HG02970 (cell line): Measurements from ENCODE around the gene C19orf85.
"Not testable (repeated sequence)": the region's sequence is repeated elsewhere in the genome, so short reads cannot be mapped to it uniquely, and the experiment has no call there.

Experiments used
- ATAC-seq: cut with Tn5 transposase; IDR thresholded peaks from one replicate; pipeline ENCODE4 v1.9.1; 2021; ENCODE audit warnings: mild to moderate bottlenecking, moderate library complexity, moderate number of reproducible peaks; ENCODE audit not compliant: unreplicated experiment, low FRiP score

C19orf85 gene

GRCh38 chr19:55464662-55465054 lies at the start of gene C19orf85:
Gene C19orf85, minus strand, starts transcription at chr19:55464751. Its CDS starts 197 bp downstream, at chr19:55464554.
- ATAC-seq: no peak

GRCh38 chr19:55508120-55508519 lies 43.6 kb upstream of the C19orf85 start:
- no peak for ATAC-seq

- no peak for ATAC-seq
Measured at GRCh38 chr19:55504981-55505380, 40.4 kb upstream of the C19orf85 start.

GRCh38 chr19:55504252-55504603 lies 39.7 kb upstream of the C19orf85 start:
- no peak for ATAC-seq

GRCh38 chr19:55503502-55504251 lies 39.1 kb upstream of the C19orf85 start:
- ATAC-seq: peak; percentile 91

GRCh38 chr19:55503157-55503501 lies 38.6 kb upstream of the C19orf85 start:
- no peak for ATAC-seq

GRCh38 chr19:55502197-55502952 lies 37.8 kb upstream of the C19orf85 start:
- ATAC-seq: no peak

GRCh38 chr19:55500368-55500952 lies 35.9 kb upstream of the C19orf85 start:
- no peak for ATAC-seq

GRCh38 chr19:55498246-55498840 lies 33.8 kb upstream of the C19orf85 start:
- no peak for ATAC-seq

GRCh38 chr19:55497763-55498162 lies 33.2 kb upstream of the C19orf85 start:
- no peak for ATAC-seq

- ATAC-seq: not testable (repeated sequence)
Measured at GRCh38 chr19:55496820-55497219, 32.3 kb upstream of the C19orf85 start.

- no peak for ATAC-seq
Measured at GRCh38 chr19:55495646-55496349, 31.2 kb upstream of the C19orf85 start.

- no peak for ATAC-seq
Measured at GRCh38 chr19:55494172-55494761, 29.7 kb upstream of the C19orf85 start.

GRCh38 chr19:55493645-55494171 lies 29.2 kb upstream of the C19orf85 start:
- no peak for ATAC-seq

GRCh38 chr19:55493052-55493644 lies 28.6 kb upstream of the C19orf85 start:
- no peak for ATAC-seq

- ATAC-seq: no peak
Measured at GRCh38 chr19:55492362-55492944, 27.9 kb upstream of the C19orf85 start.

- ATAC-seq: no peak
Measured at GRCh38 chr19:55491546-55492360, 27.2 kb upstream of the C19orf85 start.
